HG03575 (cell line): ENCODE data around the gene PLEKHG3.

ENCODE experiments used
- ATAC-seq: cut with Tn5 transposase; IDR thresholded peaks from one replicate; pipeline ENCODE4 v1.9.1; 2021; ENCODE audit not compliant: unreplicated experiment, insufficient number of reproducible peaks, low FRiP score; ENCODE audit errors: extremely low read depth

Gene PLEKHG3

GRCh38 chr14:64769096-64770020 is 65.1 kb downstream of the PLEKHG3 start:
- ATAC-seq = no peak

- ATAC-seq = no peak
Measured at GRCh38 chr14:64770751-64771150, 66.5 kb downstream of the PLEKHG3 start.

GRCh38 chr14:64771161-64771560 is 66.9 kb downstream of the PLEKHG3 start:
- no peak for ATAC-seq

GRCh38 chr14:64772397-64772950 is 68.2 kb downstream of the PLEKHG3 start:
- ATAC-seq = no peak

GRCh38 chr14:64773046-64773445 is 68.8 kb downstream of the PLEKHG3 start:
- no peak for ATAC-seq

GRCh38 chr14:64773577-64773976 is 69.4 kb downstream of the PLEKHG3 start:
- ATAC-seq = no peak

- no peak for ATAC-seq
Measured at GRCh38 chr14:64774272-64774671, 70.0 kb downstream of the PLEKHG3 start.

GRCh38 chr14:64775081-64775777 is 71.0 kb downstream of the PLEKHG3 start:
- no peak for ATAC-seq

GRCh38 chr14:64777461-64777860 is 73.2 kb downstream of the PLEKHG3 start:
- ATAC-seq = no peak

- ATAC-seq = no peak
Measured at GRCh38 chr14:64778104-64778754, 74.0 kb downstream of the PLEKHG3 start.

GRCh38 chr14:64779472-64779871 is 75.2 kb downstream of the PLEKHG3 start:
- ATAC-seq = no peak

- ATAC-seq = no peak
Measured at GRCh38 chr14:64782196-64782595, 78.0 kb downstream of the PLEKHG3 start.

GRCh38 chr14:64784006-64784405 is 79.8 kb downstream of the PLEKHG3 start:
- ATAC-seq = no peak

- ATAC-seq = no peak
Measured at GRCh38 chr14:64786296-64787149, 82.3 kb downstream of the PLEKHG3 start.

GRCh38 chr14:64787619-64788018 is 83.4 kb downstream of the PLEKHG3 start:
- no peak for ATAC-seq

GRCh38 chr14:64788706-64789105 is 84.5 kb downstream of the PLEKHG3 start:
- no peak for ATAC-seq

GRCh38 chr14:64789696-64790095 is 85.5 kb downstream of the PLEKHG3 start:
- no peak for ATAC-seq

GRCh38 chr14:64790478-64790877 is 86.3 kb downstream of the PLEKHG3 start:
- no peak for ATAC-seq

GRCh38 chr14:64792231-64792630 is 88.0 kb downstream of the PLEKHG3 start:
- ATAC-seq = no peak
